Measurements from ENCODE around the gene MAN2B2. TPM values are rescaled to one million over a fixed set of nuclear protein-coding genes. Genes with fewer than 3 reads are reported as not detected.

Gene MAN2B2
- 4.2 TPM for total RNA-seq

DNA sequence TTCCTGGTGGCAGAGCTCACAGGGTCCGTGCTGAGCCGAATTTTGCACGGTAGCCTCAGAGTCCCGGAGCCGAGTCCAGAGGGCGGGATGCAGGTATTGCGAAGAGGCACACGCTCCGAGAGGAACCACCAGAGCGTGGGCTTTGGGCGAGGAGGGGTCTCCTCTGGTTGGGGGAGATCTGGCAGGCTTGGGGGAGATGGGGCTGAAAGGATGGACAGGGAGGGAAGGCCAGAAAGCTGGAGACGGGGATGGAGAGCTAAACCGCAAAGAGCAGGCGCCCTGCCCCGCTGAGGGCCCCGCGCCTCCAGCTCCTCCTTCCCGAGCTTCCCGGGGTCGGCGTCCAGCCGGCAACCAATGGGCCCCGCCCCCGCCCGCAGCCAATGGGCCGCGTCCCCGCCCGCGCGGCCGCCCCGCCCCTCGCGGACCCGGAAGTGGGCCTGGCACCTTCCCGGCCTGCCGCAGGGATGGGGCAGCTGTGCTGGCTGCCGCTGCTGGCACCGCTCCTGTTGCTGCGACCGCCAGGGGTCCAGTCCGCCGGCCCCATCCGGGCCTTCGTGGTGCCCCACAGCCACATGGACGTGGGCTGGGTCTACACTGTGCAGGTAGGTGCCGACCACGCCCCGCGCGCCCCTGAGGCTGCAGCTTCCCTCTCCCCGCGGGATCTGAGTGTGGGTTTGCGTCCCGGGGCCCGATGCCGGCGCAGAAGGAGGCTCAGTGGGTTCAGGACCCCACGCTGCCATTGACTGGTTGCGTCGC is at the start of gene MAN2B2:
TSS of gene MAN2B2 (plus strand) at position 443 of the 756 bp plus-strand sequence. CDS start at position 465, 22 bp downstream.
- Histone ChIP-seq H3K4me1 (ENCODE audit: control insufficient read depth in 3 of 3, insufficient read depth in 3 of 3, low read length in 3 of 3) (peaks cover 11 to 23% (median 12%) of the 10 kb centered on the region in 3 donors), H3K36me3 (ENCODE audit: control insufficient read depth in 3 of 3, insufficient read depth in 3 of 3, low read length in 3 of 3) (peaks cover 4 to 14% (median 12%) of the 10 kb centered on the region in 3 donors), H3K9ac (ENCODE audit: low read depth in 1 of 3, low read length in 3 of 3) (peak within 1 kb of the TSS; percentile 69 to 82 (median 70)), H3K9me3 (ENCODE audit: control insufficient read depth in 3 of 3, low read length in 3 of 3) (peaks cover 0 to 2% (median 0%) of the 10 kb centered on the region in 3 donors), H3K27ac (ENCODE audit: low read depth, low read length) (no peak within 1 kb of the TSS), H3K4me3 (ENCODE audit: low read length in 3 of 3) (peak within 1 kb of the TSS; percentile 80 to 91 (median 86)), H3K27me3 (ENCODE audit: control insufficient read depth in 3 of 3, insufficient read depth in 3 of 3, low read length in 3 of 3) (peaks cover 0 to 15% (median 13%) of the 10 kb centered on the region in 3 donors)

DNA sequence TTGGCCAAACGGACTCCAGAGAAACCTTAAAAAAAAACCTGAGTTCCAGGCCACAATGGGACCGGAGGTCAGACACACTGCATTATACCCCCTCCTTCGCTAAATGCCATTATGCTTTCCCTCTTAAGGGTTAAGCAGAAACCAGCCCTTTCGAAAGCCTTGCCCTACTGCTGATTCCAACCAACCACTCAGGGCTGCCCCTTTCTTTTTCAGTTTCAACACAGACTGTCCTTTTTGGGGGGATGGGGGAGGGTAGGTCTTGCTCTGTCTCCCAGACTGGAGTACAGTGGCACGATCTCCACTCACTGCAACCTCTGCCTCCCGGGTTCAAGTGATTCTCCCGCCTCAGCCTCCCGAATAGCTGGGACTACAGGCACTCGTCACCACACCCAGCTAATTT is 49.5 kb upstream of the MAN2B2 start:
- H3K9me3 ChIP-seq (ENCODE audit: control insufficient read depth in 3 of 3, low read length in 3 of 3): no peaks in the 10 kb centered on the region
- H3K36me3 ChIP-seq (ENCODE audit: control insufficient read depth in 3 of 3, insufficient read depth in 3 of 3, low read length in 3 of 3): no peaks in the 10 kb centered on the region
- H3K4me1 ChIP-seq (ENCODE audit: control insufficient read depth in 3 of 3, insufficient read depth in 3 of 3, low read length in 3 of 3): no peaks in the 10 kb centered on the region
- H3K27ac ChIP-seq (ENCODE audit: low read depth, low read length): no peak overlapping the region
- no peak overlapping the region for H3K9ac ChIP-seq (ENCODE audit: low read depth in 1 of 3, low read length in 3 of 3)
- H3K4me3 ChIP-seq (ENCODE audit: low read length in 3 of 3): no peak overlapping the region
- peaks cover 0 to 13% (median 6%) of the 10 kb centered on the region in 3 donors for H3K27me3 ChIP-seq (ENCODE audit: control insufficient read depth in 3 of 3, insufficient read depth in 3 of 3, low read length in 3 of 3)

- no peaks in the 10 kb centered on the region for H3K4me1 ChIP-seq (ENCODE audit: control insufficient read depth in 3 of 3, insufficient read depth in 3 of 3, low read length in 3 of 3)
- no peaks in the 10 kb centered on the region for H3K9me3 ChIP-seq (ENCODE audit: control insufficient read depth in 3 of 3, low read length in 3 of 3)
- peaks cover 6 to 17% (median 9%) of the 10 kb centered on the region in 3 donors for H3K27me3 ChIP-seq (ENCODE audit: control insufficient read depth in 3 of 3, insufficient read depth in 3 of 3, low read length in 3 of 3)
- no peak overlapping the region for H3K27ac ChIP-seq (ENCODE audit: low read depth, low read length)
- H3K4me3 ChIP-seq (ENCODE audit: low read length in 3 of 3): no peak overlapping the region
- no peak overlapping the region for H3K9ac ChIP-seq (ENCODE audit: low read depth in 1 of 3, low read length in 3 of 3)
- no peaks in the 10 kb centered on the region for H3K36me3 ChIP-seq (ENCODE audit: control insufficient read depth in 3 of 3, insufficient read depth in 3 of 3, low read length in 3 of 3)
Observed at GRCh38 chr4:6526156-6526555, 48.8 kb upstream of the MAN2B2 start.

- H3K27ac ChIP-seq (ENCODE audit: low read depth, low read length): no peak overlapping the region
- no peaks in the 10 kb centered on the region for H3K9me3 ChIP-seq (ENCODE audit: control insufficient read depth in 3 of 3, low read length in 3 of 3)
- H3K36me3 ChIP-seq (ENCODE audit: control insufficient read depth in 3 of 3, insufficient read depth in 3 of 3, low read length in 3 of 3): no peaks in the 10 kb centered on the region
- H3K9ac ChIP-seq (ENCODE audit: low read depth in 1 of 3, low read length in 3 of 3): no peak overlapping the region
- H3K4me3 ChIP-seq (ENCODE audit: low read length in 3 of 3): no peak overlapping the region
- no peaks in the 10 kb centered on the region for H3K4me1 ChIP-seq (ENCODE audit: control insufficient read depth in 3 of 3, insufficient read depth in 3 of 3, low read length in 3 of 3)
- H3K27me3 ChIP-seq (ENCODE audit: control insufficient read depth in 3 of 3, insufficient read depth in 3 of 3, low read length in 3 of 3): peaks cover 6 to 17% (median 11%) of the 10 kb centered on the region in 3 donors
Observed at GRCh38 chr4:6526671-6527091, 48.3 kb upstream of the MAN2B2 start.

- Histone ChIP-seq H3K9me3 (ENCODE audit: control insufficient read depth in 3 of 3, low read length in 3 of 3) (no peaks in the 10 kb centered on the region), H3K9ac (ENCODE audit: low read depth in 1 of 3, low read length in 3 of 3) (no peak overlapping the region), H3K27me3 (ENCODE audit: control insufficient read depth in 3 of 3, insufficient read depth in 3 of 3, low read length in 3 of 3) (peaks cover 6 to 21% (median 15%) of the 10 kb centered on the region in 3 donors), H3K36me3 (ENCODE audit: control insufficient read depth in 3 of 3, insufficient read depth in 3 of 3, low read length in 3 of 3) (no peaks in the 10 kb centered on the region), H3K27ac (ENCODE audit: low read depth, low read length) (no peak overlapping the region), H3K4me1 (ENCODE audit: control insufficient read depth in 3 of 3, insufficient read depth in 3 of 3, low read length in 3 of 3) (no peaks in the 10 kb centered on the region), H3K4me3 (ENCODE audit: low read length in 3 of 3) (no peak overlapping the region)
Observed at GRCh38 chr4:6527259-6527658, 47.7 kb upstream of the MAN2B2 start.

DNA sequence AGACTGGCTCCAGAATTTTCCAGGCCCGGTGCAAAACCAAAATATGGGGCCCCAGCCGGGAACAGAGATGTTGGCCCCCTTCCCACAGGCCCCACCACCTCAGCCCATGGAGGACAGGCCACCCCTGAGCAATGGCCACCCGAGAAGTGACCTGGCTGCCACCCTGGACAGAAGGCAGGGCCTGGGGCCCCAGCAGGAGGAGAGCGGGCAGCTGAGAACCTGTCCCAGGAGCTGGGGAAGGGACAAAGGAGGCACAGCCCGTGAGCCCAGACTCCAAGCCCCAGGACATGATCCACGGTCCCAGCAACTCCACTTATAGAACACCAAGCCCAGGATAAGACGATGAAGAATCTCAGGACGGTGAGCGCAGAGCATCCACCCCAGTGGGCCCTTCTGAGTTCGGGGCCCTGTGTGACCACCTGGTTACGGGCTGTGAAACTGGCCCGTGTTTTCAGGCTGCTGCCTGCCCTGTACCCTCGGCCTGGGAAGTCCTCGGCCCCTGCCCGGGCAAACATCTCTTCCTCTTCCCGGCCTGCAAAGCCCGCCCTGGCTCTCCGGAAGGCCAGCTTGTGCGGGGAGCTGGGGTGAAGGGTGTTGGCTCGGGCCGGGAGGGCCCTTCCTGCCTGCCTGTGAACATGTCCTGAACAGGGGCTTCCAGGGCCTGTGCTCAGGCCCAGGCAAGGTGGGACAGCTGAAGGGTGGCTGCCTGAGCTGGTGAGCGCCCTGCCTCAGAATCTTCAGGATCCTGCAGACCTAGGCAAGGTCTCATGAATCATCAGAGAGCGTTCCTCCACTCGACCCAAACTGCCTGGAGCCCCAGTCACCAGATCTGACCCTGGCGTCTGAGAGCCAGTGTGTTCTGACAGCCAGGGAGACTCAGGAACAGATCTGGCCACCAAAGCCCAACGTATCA is 47.0 kb upstream of the MAN2B2 start:
- Histone ChIP-seq H3K4me1 (ENCODE audit: control insufficient read depth in 3 of 3, insufficient read depth in 3 of 3, low read length in 3 of 3) (no peaks in the 10 kb centered on the region), H3K9me3 (ENCODE audit: control insufficient read depth in 3 of 3, low read length in 3 of 3) (no peaks in the 10 kb centered on the region), H3K27ac (ENCODE audit: low read depth, low read length) (no peak overlapping the region), H3K36me3 (ENCODE audit: control insufficient read depth in 3 of 3, insufficient read depth in 3 of 3, low read length in 3 of 3) (no peaks in the 10 kb centered on the region), H3K27me3 (ENCODE audit: control insufficient read depth in 3 of 3, insufficient read depth in 3 of 3, low read length in 3 of 3) (peaks cover 6 to 25% (median 10%) of the 10 kb centered on the region in 3 donors), H3K4me3 (ENCODE audit: low read length in 3 of 3) (no peak overlapping the region), H3K9ac (ENCODE audit: low read depth in 1 of 3, low read length in 3 of 3) (no peak overlapping the region)

DNA sequence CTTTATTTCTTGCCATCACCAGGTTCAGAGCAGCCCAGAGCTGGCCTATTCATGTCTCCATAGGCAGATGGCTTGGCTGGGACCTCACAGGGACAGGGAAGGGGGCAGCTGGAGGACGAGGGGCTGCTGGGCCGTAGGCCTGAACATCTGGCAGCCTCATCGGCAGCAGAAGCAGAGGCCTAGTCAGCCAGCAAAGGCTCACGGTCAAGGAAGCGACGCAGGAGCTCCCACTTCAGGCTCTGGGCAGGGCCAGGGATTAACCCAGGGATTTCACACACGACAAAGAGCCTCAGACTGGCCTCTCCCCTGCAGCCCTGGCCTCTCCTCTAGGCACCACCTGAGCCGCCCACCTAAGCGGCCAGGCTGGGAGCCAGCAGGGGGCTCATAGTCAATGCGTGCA is 46.0 kb upstream of the MAN2B2 start:
- Histone ChIP-seq H3K9me3 (ENCODE audit: control insufficient read depth in 3 of 3, low read length in 3 of 3) (no peaks in the 10 kb centered on the region), H3K4me3 (ENCODE audit: low read length in 3 of 3) (no peak overlapping the region), H3K9ac (ENCODE audit: low read depth in 1 of 3, low read length in 3 of 3) (no peak overlapping the region), H3K27me3 (ENCODE audit: control insufficient read depth in 3 of 3, insufficient read depth in 3 of 3, low read length in 3 of 3) (peaks cover 6 to 29% (median 14%) of the 10 kb centered on the region in 3 donors), H3K27ac (ENCODE audit: low read depth, low read length) (no peak overlapping the region), H3K4me1 (ENCODE audit: control insufficient read depth in 3 of 3, insufficient read depth in 3 of 3, low read length in 3 of 3) (no peaks in the 10 kb centered on the region), H3K36me3 (ENCODE audit: control insufficient read depth in 3 of 3, insufficient read depth in 3 of 3, low read length in 3 of 3) (no peaks in the 10 kb centered on the region)

GRCh38 chr4:6530301-6530700 is 44.7 kb upstream of the MAN2B2 start:
- peaks cover 6 to 29% (median 14%) of the 10 kb centered on the region in 3 donors for H3K27me3 ChIP-seq (ENCODE audit: control insufficient read depth in 3 of 3, insufficient read depth in 3 of 3, low read length in 3 of 3)
- H3K9me3 ChIP-seq (ENCODE audit: control insufficient read depth in 3 of 3, low read length in 3 of 3): no peaks in the 10 kb centered on the region
- H3K4me3 ChIP-seq (ENCODE audit: low read length in 3 of 3): no peak overlapping the region
- H3K9ac ChIP-seq (ENCODE audit: low read depth in 1 of 3, low read length in 3 of 3): no peak overlapping the region
- no peaks in the 10 kb centered on the region for H3K4me1 ChIP-seq (ENCODE audit: control insufficient read depth in 3 of 3, insufficient read depth in 3 of 3, low read length in 3 of 3)
- no peaks in the 10 kb centered on the region for H3K36me3 ChIP-seq (ENCODE audit: control insufficient read depth in 3 of 3, insufficient read depth in 3 of 3, low read length in 3 of 3)
- H3K27ac ChIP-seq (ENCODE audit: low read depth, low read length): no peak overlapping the region

DNA sequence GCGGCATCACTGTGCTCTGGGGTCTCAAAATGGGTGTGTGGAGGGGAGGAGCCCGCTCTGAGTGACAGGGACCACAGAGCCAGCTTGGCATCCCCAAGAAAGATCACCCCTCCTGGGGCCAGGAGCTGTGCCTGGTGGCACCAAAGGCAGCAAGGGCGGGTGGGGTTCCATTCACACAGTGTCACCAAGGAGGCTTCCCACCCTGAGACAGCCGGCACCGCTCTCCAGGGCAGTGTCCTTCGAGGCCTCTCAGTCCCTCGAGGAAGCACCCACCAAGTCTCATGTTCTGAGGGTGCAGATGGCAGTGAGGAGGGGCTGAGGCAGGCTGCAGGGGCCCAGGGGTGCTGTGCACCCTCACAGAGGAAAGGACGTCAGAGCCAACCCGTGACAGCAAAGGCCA is 44.0 kb upstream of the MAN2B2 start:
- H3K27me3 ChIP-seq (ENCODE audit: control insufficient read depth in 3 of 3, insufficient read depth in 3 of 3, low read length in 3 of 3): peaks cover 12 to 34% (median 14%) of the 10 kb centered on the region in 3 donors
- H3K9ac ChIP-seq (ENCODE audit: low read depth in 1 of 3, low read length in 3 of 3): no peak overlapping the region
- H3K4me3 ChIP-seq (ENCODE audit: low read length in 3 of 3): no peak overlapping the region
- no peak overlapping the region for H3K27ac ChIP-seq (ENCODE audit: low read depth, low read length)
- no peaks in the 10 kb centered on the region for H3K4me1 ChIP-seq (ENCODE audit: control insufficient read depth in 3 of 3, insufficient read depth in 3 of 3, low read length in 3 of 3)
- no peaks in the 10 kb centered on the region for H3K36me3 ChIP-seq (ENCODE audit: control insufficient read depth in 3 of 3, insufficient read depth in 3 of 3, low read length in 3 of 3)
- H3K9me3 ChIP-seq (ENCODE audit: control insufficient read depth in 3 of 3, low read length in 3 of 3): no peaks in the 10 kb centered on the region

DNA sequence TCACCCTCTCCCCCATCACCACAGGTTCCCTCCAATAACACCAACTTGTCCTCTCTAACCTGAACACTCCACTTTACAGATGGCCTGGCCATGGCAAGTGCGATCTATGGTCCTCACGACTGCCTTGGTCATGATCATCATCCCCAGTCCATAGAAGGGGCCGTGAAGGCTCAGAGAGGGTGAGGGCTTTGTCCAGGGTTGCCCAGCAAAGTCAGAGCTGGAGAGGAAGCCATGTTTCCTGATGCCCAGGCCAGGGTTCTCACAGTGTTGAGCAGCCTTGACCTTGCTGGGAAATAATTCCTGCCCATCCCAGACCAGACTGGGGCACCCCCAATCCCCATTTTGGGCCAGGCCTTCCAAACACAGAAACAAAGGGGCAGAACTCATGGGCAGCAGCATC is 42.9 kb upstream of the MAN2B2 start:
- no peaks in the 10 kb centered on the region for H3K36me3 ChIP-seq (ENCODE audit: control insufficient read depth in 3 of 3, insufficient read depth in 3 of 3, low read length in 3 of 3)
- peaks cover 14 to 34% (median 14%) of the 10 kb centered on the region in 3 donors for H3K27me3 ChIP-seq (ENCODE audit: control insufficient read depth in 3 of 3, insufficient read depth in 3 of 3, low read length in 3 of 3)
- H3K27ac ChIP-seq (ENCODE audit: low read depth, low read length): no peak overlapping the region
- H3K4me1 ChIP-seq (ENCODE audit: control insufficient read depth in 3 of 3, insufficient read depth in 3 of 3, low read length in 3 of 3): no peaks in the 10 kb centered on the region
- no peaks in the 10 kb centered on the region for H3K9me3 ChIP-seq (ENCODE audit: control insufficient read depth in 3 of 3, low read length in 3 of 3)
- H3K9ac ChIP-seq (ENCODE audit: low read depth in 1 of 3, low read length in 3 of 3): no peak overlapping the region
- no peak overlapping the region for H3K4me3 ChIP-seq (ENCODE audit: low read length in 3 of 3)
